Neural progenitor cell (in vitro differentiated cells): ENCODE measurements around the gene LIPM.

Experiments
- EZH2 ChIP-seq: fragments of 200-600 bp; sonication (generic); IDR thresholded peaks from 2 replicates; pipeline ENCODE4 v1.6.1; 2017; ENCODE audit warnings: antibody characterized with exemption, mild to moderate bottlenecking, moderate library complexity
- EZH2phosphoT487 ChIP-seq: fragments of 200-600 bp; sonication (generic); IDR thresholded peaks from 2 replicates; pipeline ENCODE4 v1.6.1; 2017; ENCODE audit warnings: antibody characterized with exemption
- TF ChIP-seq, protein P1 (sequence below): fragments of 200-600 bp; sonication (generic); IDR thresholded peaks from 2 replicates; pipeline ENCODE4 v1.5.1; 2017; ENCODE audit warnings: antibody characterized with exemption, mild to moderate bottlenecking

DNA sequence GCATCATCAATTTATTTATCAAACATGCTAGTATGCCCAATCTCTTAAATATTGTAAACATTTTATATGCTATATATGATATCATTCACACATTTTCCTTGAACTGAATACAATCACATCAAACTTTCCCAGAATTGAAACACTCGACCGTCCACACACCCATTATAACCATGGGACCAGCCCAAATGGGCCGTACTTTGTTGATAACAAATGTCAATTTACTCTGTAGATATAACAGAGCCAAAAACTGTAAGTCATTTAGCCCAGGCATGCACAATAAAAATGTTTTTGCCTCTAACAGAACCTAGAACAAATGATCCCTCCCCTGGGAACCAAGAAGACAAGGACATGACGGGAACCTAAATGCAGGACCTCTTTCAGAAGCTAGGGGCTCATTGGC, 49.8 kb downstream of the LIPM start:
- no peak for TF ChIP-seq EZH2phosphoT487
- TF ChIP-seq, protein P1, sequence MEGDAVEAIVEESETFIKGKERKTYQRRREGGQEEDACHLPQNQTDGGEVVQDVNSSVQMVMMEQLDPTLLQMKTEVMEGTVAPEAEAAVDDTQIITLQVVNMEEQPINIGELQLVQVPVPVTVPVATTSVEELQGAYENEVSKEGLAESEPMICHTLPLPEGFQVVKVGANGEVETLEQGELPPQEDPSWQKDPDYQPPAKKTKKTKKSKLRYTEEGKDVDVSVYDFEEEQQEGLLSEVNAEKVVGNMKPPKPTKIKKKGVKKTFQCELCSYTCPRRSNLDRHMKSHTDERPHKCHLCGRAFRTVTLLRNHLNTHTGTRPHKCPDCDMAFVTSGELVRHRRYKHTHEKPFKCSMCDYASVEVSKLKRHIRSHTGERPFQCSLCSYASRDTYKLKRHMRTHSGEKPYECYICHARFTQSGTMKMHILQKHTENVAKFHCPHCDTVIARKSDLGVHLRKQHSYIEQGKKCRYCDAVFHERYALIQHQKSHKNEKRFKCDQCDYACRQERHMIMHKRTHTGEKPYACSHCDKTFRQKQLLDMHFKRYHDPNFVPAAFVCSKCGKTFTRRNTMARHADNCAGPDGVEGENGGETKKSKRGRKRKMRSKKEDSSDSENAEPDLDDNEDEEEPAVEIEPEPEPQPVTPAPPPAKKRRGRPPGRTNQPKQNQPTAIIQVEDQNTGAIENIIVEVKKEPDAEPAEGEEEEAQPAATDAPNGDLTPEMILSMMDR: no peak
- TF ChIP-seq EZH2: no peak
